CD1c-positive myeloid dendritic cell (primary cell): ENCODE measurements around the gene CFAP97D2.
"Not testable (repeated sequence)": the region's sequence is repeated elsewhere in the genome, so short reads cannot be mapped to it uniquely, and the experiment has no call there.

ENCODE experiments used
- DNase-seq: peaks from one replicate; pipeline ENCODE4 v3.0.0-alpha.2; 2016; ENCODE audit errors: extremely low spot score

The CFAP97D2 gene

DNA sequence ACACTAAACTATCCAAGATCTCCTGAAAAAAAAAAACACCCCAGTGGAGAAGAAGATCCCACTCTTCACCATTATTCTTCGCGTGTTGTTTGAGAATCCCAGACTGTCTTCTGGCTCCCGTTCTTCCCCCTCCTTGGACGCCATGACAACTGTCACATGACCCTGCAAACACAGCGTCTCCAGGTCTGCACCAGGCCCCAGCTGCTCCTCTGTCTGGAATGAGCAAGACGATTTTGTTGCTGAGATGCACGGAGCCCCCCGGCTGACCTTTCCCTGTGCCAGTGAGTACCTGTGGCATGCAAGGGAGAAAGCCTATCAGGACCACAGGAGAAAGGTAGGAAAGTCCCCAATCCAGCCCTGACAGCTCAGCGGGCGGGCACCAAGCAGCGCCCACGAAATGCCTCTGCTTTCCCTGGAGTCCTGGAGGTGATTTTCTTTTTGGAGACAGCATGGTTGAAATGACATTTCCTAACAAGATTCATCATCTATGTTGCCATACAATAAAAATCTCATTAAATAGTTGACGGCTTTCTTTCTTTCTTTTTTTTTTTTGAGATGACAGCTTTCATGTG, at the start of gene CFAP97D2:
CFAP97D2 (plus strand) TSS at position 171 of the 572 bp plus-strand sequence; CDS start at position 245, 74 bp downstream.
- no peak for DNase-seq

DNA sequence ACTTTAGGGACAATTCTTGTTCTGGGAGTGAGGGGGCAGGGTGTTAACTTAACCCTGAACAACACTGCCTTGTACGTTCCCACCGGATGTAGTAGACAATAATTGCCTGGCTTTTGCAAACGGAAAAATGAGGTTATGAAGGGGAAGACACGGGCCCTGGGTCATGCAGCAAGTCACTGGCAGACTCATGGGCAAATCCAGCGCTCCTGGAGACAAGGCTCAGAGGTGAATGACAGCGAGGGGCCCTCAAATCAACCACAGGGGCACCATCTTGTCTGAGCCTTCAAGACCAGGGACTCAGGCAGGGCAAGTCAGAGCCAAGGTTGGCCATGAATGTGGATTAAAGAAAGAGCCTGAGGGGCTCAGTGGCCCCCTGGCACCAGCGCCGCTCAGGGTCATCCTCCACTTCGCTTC, 49.4 kb upstream of the CFAP97D2 start:
- no peak for DNase-seq

DNA sequence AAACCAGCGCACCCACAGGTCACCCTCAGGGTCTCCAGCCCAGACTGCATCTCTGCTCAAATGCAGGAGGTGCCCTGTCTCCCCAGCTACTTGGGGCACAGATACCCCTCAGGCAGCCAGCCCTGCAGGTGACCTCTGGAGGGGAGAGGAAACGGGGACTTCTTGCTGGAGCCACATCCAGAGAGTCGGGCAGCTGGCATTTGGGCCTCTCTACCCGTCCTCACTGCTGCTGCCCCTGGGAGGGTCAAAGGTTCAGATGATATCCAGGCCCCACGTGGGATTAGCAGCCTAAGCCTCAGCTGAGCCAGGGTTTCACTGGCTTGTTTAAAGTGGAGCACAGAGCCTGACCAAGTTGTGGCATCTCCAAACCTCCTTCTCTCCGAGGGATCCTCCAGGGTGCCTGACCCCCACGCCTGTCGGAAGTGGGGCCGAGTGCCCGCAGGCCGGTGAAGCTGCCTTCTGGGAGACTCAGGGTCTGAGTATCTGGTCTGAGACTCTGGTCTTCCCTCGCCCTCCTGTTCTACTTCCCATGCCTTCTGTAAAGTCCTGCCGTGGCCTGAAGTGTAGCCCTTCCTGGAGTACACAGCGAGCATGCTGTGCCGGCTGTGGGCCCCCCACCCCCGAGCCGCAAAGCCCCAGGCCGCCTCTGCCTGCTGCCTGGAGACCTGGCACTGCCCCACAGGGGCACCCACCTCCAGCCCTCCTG, 48.8 kb upstream of the CFAP97D2 start:
- DNase-seq: no peak

DNA sequence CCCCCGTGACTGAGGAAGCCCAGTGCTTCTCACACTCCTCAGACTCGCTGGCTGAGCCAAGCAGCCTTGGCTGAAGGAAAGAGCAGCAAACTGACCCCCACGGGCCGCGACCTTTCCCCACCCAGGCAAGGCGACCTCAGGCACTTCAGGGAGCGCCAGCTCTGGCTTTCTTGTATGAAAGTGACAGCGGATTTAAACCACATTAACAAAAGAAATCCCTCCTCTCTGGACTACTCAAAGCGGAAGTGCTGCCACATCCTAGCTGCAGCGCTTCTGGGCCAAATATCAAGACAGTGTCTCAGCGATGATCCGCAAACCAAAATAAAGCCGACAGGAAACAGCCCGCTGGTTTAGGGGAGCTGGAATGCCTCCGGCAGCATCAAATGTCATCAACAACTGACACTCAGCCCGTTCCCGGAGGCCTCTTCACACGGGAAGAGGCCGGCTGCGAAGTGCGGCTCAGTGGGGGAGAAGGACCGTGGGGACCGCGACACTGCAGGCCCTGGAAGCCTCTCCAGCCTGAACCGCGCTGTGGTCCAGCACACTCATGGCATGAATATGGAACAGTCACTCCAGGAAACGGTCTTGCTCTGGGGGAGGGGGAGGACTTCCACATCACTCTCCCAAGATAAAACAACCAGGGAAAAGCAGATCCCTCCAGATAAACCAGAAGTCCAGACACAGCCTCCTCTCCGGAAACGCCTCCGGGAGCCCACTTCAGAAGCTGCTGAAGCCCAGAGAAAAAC, 48.0 kb upstream of the CFAP97D2 start:
- DNase-seq: peak; percentile 71

DNA sequence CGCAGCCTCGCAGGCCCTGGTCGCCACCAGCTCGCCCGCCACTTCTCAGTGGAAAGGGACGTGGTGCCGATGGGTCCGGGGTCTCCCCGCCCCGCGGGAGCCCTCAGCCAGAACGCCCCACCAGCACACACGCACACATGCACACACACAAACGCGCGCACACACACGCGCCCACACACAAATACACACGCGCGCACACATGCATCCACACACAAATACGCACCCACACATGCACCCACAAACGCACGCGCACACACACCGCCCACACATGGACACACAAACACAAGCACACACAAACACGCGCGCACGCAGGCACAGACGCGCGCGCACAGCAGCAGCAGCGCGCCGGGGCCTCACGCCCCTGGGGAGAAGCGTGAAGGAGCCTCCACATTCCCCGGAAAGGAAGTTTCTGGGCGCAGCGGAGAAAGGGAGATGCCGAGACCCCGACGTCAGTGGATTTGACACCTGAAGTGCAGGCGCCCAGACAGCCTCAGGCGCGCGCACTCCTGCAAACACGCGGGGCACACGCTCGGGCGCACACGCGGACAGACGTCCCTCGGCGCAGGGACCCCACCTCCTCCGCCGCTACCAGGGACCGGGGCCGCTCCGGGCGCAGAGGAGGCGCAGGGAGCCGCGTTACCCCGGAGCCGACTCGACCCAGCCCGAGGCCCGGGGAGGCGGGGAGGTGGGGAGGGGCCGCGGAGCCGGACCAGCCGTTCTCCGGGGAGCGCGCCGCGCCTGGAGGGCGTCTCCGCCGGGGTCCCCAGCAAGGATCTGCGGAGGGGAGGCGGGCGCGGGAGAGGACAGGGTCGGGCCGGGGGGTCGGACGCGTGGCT, 47.3 kb upstream of the CFAP97D2 start:
- DNase-seq: peak; percentile 40

DNA sequence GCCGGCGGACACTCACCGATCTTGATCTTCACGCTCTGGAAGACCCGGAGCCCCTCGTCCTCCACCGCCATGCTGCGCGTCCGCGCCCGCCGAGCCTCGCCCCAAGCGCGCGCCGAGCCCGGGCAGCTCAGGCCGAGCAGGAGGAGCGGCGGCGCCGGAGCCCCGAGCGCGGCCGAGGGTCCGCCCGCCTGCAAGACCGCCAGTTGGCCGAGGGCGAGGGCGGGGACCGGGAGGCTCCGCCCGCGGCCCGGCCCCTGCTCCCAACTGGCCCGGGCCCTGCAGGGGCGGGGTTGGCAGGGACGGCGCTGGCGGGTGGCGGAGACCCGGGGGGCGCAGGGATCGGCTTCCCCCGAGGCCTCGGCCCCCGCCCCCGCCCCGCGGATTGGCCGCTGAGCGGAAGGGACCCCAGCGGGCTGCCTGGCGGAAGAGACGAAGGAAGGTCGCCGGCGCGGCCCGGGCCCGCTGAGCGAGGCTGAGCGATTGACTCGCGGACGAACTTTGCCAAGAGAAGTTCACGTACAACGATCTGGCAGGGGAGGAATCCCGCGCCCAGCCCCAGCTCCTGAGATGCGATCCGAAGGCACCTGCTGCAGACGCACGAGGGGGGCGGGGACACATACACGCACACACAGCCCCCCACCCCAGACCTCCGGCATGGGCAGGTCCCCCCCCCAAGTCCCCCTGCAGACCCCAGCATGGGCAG, 46.5 kb upstream of the CFAP97D2 start, which contains the start of gene RASA3:
RASA3 (minus strand) TSS at position 205 of the 703 bp plus-strand sequence; CDS start at position 71, 134 bp downstream.
- DNase-seq: peak; percentile 82

DNA sequence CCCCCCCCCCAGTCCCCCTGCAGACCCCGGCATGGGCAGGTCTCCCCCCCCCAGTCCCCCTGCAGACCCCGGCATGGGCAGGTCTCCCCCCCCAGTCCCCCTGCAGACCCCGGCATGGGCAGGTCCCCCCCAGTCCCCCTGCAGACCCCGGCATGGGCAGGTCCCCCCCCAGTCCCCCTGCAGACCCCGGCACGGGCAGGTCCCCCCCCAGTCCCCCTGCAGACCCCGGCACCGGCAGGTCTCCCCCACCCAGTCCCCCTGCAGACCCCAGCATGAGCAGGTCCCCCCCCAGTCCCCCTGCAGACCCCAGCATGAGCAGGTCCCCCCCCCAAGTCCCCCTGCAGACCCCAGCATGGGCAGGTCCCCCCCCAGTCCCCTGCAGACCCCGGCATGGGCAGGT, 45.9 kb upstream of the CFAP97D2 start:
- not testable (repeated sequence) for DNase-seq

DNA sequence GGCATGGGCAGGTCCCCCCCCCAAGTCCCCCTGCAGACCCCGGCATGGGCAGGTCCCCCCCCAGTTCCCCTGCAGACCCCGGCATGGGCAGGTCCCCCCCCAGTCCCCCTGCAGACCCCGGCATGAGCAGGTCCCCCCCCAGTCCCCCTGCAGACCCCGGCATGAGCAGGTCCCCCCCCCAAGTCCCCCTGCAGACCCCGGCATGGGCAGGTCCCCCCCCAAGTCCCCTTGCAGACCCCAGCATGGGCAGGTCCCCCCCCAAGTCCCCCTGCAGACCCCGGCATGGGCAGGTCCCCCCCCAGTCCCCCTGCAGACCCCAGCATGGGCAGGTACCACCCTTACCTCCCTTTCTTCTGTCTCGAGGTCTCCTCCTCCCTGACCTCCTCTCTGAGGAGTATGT, 45.5 kb upstream of the CFAP97D2 start:
- DNase-seq: not testable (repeated sequence)

DNA sequence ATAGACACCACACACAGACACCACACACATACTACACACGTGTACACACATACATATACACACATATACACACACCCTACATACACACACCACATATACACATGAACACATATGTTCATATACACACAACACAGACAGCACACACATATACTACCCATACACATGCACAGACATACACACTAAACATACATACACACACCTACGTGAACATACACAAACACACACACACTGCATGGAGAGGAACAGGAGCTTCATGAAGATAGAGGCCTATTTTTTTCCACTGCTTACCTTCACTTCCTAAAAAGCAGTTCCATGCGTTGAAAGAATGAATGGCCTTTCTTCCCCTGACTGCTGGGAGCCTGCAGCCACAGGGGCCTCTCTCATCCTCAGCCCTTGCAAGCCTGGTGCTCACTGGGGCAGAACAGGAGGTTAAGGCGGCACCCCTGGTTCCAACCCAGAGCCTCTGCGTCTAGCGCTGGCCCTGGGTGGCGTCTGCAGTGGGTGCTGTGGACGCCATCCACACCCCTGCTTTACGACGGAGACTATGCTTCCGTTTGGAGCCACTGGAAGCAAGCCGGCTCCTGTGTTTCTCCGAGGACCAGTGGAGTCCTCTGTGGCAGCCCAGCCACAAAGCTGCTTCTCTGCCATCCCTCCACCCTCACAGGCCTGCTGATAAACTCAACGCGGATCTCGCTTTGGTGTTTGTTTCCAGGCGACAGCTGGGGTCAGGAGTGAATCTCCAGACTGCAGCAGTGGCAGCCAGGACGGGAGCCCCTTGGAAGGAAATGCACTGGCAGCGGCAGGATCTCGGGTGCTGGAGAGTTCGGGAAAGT, 44.7 kb upstream of the CFAP97D2 start:
- no peak for DNase-seq

DNA sequence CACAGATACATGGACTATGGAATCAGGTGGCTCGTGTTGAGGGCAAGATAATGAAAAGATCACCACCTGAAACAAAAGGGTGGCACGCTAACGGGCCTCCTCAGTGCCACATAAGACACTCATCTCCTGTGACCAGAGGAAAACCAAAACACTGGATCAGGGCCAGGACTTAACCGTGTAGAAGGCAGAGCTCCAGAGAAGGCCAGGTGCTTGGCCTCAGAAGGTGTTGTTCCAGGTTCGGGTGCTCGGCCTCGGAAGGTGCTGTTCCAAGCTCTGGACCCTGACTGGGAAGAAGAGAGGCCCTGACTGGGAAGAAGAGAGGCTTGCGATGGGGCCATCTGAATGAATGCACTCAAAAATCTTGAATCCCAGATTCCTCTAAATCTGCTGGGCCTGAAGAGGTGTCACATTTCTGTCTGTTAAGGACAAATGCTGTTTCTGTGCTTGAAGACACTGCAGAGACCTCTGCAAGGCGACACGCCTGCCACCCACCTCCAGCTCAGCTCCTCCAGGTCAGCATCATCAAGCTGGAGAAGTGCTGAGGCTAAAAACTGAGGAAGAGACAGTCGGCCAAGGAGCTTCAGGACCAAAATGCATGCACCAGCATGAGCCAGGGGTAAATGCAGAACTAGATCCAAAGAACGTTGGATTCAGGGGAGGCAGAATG, 44.0 kb upstream of the CFAP97D2 start:
- no peak for DNase-seq

DNA sequence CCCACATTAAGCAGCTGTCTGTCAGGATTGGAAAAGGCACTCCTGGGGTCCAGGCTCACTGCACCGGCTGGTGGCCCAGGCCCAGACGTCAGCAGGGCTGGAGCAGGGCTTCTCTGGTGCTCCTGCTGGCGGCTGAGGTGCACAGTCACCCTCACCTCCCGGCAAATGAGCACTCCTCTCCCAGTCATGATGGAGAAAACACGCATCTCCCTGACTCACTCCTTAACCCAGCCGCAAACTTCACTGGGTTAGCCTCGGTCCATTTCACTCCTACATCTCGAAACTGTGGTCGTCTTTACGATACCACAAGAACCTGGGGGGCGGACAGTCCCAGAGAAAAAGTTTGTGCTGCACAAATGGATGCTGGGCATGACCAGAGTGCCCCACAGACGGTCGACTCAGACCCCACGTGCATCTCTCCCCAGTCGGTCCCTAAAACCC, 43.3 kb upstream of the CFAP97D2 start:
- no peak for DNase-seq

DNA sequence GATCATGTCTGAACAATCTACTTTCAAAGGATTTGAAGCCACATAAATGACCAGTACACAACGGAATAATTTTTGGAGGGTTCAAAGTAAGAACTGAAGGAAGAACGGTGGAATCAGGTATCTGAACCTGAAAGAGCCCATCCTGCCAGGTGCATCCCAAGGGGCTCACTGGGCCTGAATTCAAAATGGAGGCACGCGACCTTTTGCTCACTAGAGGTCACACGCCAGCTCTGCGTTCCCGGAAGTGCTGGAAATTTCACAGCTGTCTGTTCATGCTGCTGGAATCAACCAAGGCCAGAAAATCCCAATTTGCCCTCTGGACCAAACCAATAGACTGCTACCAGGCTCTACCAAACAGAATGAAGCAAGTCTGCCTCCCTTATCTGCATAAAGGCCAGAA, 42.5 kb upstream of the CFAP97D2 start:
- DNase-seq: no peak

DNA sequence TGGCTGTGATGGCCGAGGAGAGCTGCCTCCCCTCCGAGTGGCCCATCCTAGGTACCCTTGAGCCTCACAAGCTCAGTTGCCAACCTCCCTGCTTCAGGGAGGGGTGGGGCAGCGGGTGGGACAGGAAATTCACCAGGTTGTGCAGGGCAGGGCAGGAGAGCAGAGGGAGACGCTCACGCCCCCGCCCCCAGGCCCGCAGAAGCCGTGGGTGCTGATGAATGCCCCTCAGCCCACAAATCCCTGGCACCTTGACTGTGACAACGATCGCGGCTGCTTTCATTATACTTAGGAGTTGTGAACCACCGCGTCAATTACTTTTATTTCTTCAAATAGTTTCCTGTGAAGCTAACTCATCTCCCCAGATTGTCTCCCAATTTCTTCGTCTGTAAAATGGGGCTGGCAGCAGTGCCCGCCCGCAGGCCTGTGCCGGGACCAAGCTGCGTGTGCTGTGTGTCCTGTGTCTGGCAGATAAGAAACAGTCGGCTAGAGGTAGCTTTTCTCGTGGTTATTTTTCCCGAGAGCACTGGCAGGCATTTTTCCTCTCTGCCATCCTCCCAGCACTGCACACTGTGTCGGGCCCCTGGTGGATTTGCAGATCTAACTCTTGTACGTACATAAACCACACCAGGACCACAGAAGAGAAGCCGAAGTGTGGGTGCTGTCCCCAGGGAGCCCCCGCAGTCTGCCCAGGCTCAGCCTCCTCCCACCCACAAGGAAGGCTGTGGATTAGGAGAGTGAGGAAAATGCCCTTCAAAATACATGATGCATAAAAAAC, 38.7 kb upstream of the CFAP97D2 start:
- DNase-seq: no peak

DNA sequence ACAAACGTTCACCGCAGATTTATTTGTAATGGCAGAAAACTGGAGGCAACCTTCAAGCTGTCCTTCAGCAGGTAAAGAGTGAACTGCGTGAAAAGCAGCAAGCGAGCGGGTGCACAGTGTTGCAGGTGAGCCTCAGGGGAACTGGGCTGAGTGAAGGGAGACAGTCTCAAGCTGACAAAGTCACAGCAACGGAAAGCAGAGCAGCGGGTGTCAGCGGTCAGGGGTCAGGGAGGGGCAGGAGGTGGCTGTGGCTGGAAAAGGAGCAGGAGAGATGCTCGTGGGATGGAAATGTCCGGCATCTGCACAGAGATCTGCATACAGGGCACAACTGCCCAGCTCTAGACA, 38.2 kb upstream of the CFAP97D2 start:
- no peak for DNase-seq

DNA sequence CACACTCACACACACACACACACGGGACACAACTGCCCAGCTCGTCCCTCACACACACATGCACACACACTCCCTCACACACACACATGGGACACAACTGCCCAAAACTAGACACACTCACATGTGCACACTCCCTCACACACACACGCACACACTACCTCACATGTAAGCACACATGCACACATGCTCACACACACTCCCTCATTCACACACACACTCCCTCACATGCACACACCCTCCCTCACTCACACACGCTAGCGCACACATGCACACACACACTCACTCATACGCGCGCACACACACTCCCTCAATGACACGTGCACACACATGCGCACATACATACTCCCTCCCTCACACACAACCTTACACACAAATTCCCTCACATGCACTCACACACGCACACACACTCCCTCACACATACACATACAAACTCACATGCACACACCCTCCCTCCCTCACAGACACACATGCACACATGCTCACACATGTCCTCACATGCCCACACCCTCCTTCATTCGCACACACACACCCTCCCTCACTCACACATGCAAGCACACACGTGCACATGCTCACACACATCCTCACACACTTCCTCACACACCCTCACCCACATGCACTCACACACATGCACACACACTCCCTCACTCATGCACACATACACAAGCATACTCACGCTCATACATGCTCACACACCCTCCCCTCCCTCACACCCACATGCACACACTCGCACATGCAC, 37.6 kb upstream of the CFAP97D2 start:
- no peak for DNase-seq

DNA sequence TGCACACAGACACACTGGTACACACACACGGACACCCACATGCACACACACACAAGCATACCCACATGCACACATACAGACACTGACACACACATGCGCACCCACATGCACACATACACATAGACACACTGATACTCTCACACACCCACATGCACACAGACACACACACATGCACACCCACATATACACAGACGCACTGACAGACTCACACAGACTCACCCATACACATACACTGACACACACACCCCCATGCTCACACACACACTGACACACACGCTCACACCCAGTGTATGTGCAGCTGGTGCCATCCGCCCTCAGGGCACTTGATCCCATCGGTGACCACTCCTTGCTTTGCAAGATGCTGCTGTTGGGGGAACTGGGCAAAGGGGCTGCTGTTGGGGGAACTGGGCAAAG, 36.9 kb upstream of the CFAP97D2 start:
- no peak for DNase-seq

DNA sequence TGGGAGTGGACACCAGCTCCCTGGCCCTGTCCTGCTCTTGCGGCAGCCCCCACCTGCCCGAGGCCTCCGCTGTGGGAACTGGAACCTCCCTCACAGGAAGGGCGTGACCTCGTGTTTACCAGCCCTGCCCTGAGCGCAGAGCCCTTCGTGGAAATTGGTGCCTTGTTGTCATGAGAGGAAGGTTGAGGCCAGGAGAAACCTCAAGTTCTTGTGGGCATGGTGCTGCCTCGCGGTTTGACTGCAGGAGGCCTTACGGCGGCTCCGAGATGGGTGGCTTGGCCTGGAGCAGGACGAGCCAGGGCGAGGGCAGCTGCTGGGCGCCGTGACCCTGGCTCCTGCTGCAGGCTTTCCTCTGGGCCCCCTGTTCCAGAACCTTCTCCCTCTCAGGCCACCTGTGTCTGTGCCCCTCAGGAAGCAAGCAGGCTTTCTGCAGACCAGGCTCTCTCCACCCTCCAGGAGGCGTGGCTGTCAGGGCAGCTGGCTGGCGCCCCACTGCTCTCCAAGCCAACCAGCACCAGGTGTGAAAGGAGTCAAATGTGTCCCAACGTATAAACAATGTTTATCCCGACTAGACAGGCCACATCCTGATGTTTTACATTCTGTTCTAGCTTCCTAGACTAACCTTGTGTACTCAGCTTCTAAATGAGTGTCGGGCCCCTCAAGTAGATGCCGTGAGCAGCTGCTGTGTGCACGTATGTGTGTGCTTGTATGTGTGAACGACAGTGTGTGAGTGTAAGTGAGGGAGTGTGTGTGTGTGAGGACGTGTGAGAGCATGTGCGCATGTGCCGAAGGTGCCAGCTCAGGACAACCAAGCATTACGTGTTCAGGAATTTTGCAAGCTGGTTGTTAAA, 36.2 kb upstream of the CFAP97D2 start:
- DNase-seq: peak; percentile 74
